HepG2 (cell line): ENCODE data around the gene SDK2. TPM values are rescaled to one million over a fixed set of nuclear protein-coding genes. Genes with fewer than 3 reads are reported as not detected.

Source experiments
- ATAC-seq: fragments of 200-7000 bp; cut with Tn5 transposase; 3 replicates; pipeline ENCODE4 v1.9.1; 2020; ENCODE audit warnings: mild to moderate bottlenecking, moderate library complexity
- BruUV-seq: library from RNA; stranded (reverse); fragments of 400-500 nt; replicated peaks from 2 replicates; lab custom pipeline; 2021; lab: Mats Ljungman, UMichigan
- CTCF ChIA-PET: fragments of 300-600 bp; formaldehyde crosslinking; extraction: SDS; loops from one replicate; lab custom pipeline; 2021; ENCODE audit warnings: low total read pairs, inconsistent platforms, low intra/inter-chr PET ratio; lab: Yijun Ruan, JAX
- POLR2A ChIA-PET: fragments of 350-600 bp; sonication (Branson Sonifier 250); formaldehyde crosslinking; loops from one replicate; lab custom pipeline; 2020; ENCODE audit warnings: antibody characterized with exemption, inconsistent platforms; lab: Yijun Ruan, JAX
- DNase-seq: peaks from one replicate; pipeline ENCODE4 v3.0.0-alpha.2; 2015; ENCODE audit warnings: low spot score
- FAIRE-seq: peaks from 3 replicates; lab custom pipeline; 2011; peaks lifted over from hg19 to GRCh38; lab: Jason Lieb, UNC
- H2AFZ ChIP-seq: one replicate; pipeline ENCODE4 v1.6.1; 2011; ENCODE audit warnings: low read length, inconsistent platforms
- H3K27ac ChIP-seq: fragments of 300-600 bp; 3 replicates; pipeline ENCODE4 v1.8.0; 2011; ENCODE audit warnings: mixed run types, mild to moderate bottlenecking, mixed read lengths, low read length, inconsistent platforms; ENCODE audit not compliant: insufficient read depth; ENCODE audit errors: extremely low read length
- H3K27me3 ChIP-seq, 2 experiments: fragments of 200-600 bp in 1 of 2; 2 replicates in 1 of 2; 3 replicates in 1 of 2; pipeline versions ENCODE4 v1.6.0 to v1.8.0; 2011; ENCODE audit warnings: low read length in 2 of 2, mild to moderate bottlenecking in 2 of 2, moderate library complexity in 2 of 2, inconsistent platforms in 1 of 2; ENCODE audit not compliant: insufficient read depth in 2 of 2, control insufficient read depth in 1 of 2
- H3K36me3 ChIP-seq, 2 experiments: fragments of 200-600 bp in 1 of 2; replicated peaks in 1 of 2; 2 replicates in 1 of 2; 3 replicates in 1 of 2; pipeline versions ENCODE4 v1.5.1 to v1.8.0; 2011; ENCODE audit warnings: low read length in 2 of 2, inconsistent platforms in 1 of 2; ENCODE audit not compliant: insufficient read depth in 2 of 2, control insufficient read depth in 1 of 2
- H3K4me1 ChIP-seq: 2 replicates; pipeline ENCODE4 v1.5.1; 2012; ENCODE audit warnings: low read length, inconsistent platforms; ENCODE audit not compliant: insufficient read depth
- H3K4me2 ChIP-seq: 2 replicates; pipeline ENCODE4 v1.6.0; 2011; ENCODE audit warnings: low read depth, low read length, inconsistent platforms
- H3K4me3 ChIP-seq, 3 experiments: fragments of 200-600 bp in 1 of 3; sonication (generic), shearing (Covaris generic) in 1 of 3; replicated peaks in 1 of 3; 2 replicates each; pipeline ENCODE4 v1.5.1; 2011 to 2016; ENCODE audit warnings: low read length in 3 of 3, inconsistent platforms in 2 of 3, low read depth in 2 of 3, mild to moderate bottlenecking in 2 of 3, control low read depth in 1 of 3, mixed read lengths in 1 of 3; ENCODE audit not compliant: insufficient read depth in 1 of 3
- H3K79me2 ChIP-seq: one replicate; pipeline ENCODE4 v1.6.1; 2011; ENCODE audit warnings: low read length, inconsistent platforms; ENCODE audit not compliant: insufficient read depth
- H3K9ac ChIP-seq: 2 replicates; pipeline ENCODE4 v1.6.0; 2011; ENCODE audit warnings: mild to moderate bottlenecking, low read depth, low read length, inconsistent platforms; ENCODE audit not compliant: insufficient read depth
- H3K9me3 ChIP-seq: 2 replicates; pipeline ENCODE4 v1.5.1; 2012; ENCODE audit warnings: mild to moderate bottlenecking, low read length
- H4K20me1 ChIP-seq: 2 replicates; pipeline ENCODE4 v1.6.0; 2011; ENCODE audit warnings: inconsistent platforms, mild to moderate bottlenecking, low read length, moderate library complexity; ENCODE audit not compliant: insufficient read depth
- ARNTL ChIP-seq: sonication (generic); formaldehyde crosslinking; IDR thresholded peaks from 2 replicates; pipeline ENCODE4 v1.4.0; 2020; ENCODE audit warnings: mild to moderate bottlenecking, missing genetic modification reagents
- BORCS8-MEF2B ChIP-seq: sonication (generic); formaldehyde crosslinking; IDR thresholded peaks from 2 replicates; pipeline ENCODE4 v1.8.0; 2022; ENCODE audit warnings: mild to moderate bottlenecking, missing genetic modification reagents
- EEA1 ChIP-seq: sonication (generic); formaldehyde crosslinking; IDR thresholded peaks from 2 replicates; pipeline ENCODE4 v1.5.1; 2020; ENCODE audit warnings: mild to moderate bottlenecking, missing genetic modification reagents, borderline replicate concordance
- GABPB1 ChIP-seq: IDR thresholded peaks from 2 replicates; pipeline ENCODE4 v1.6.1; 2016; ENCODE audit warnings: mild to moderate bottlenecking, missing genetic modification reagents, moderate library complexity, missing compliant biosample characterization
- MYNN ChIP-seq: sonication (generic); formaldehyde crosslinking; IDR thresholded peaks from 2 replicates; pipeline ENCODE4 v1.4.0; 2020; ENCODE audit warnings: mild to moderate bottlenecking, low read depth, missing genetic modification reagents
- NCOA5 ChIP-seq: sonication (generic); formaldehyde crosslinking; IDR thresholded peaks from 2 replicates; pipeline ENCODE4 v1.4.0; 2020; ENCODE audit warnings: missing genetic modification reagents
- POLR2A ChIP-seq, 2 experiments: IDR thresholded peaks; 2 replicates each; pipeline ENCODE4 v1.6.1; 2011; ENCODE audit warnings: low read depth in 2 of 2, low read length in 2 of 2, mild to moderate bottlenecking in 1 of 2, moderate library complexity in 1 of 2; ENCODE audit not compliant: insufficient read depth in 1 of 2
- PTBP1 ChIP-seq: fragments of 200-400 bp; formaldehyde crosslinking; IDR thresholded peaks from 2 replicates; pipeline ENCODE4 v1.6.1; 2018; ENCODE audit warnings: low read length, low read depth; ENCODE audit not compliant: poor library complexity, severe bottlenecking
- SIX1 ChIP-seq: sonication (generic); formaldehyde crosslinking; IDR thresholded peaks from 2 replicates; pipeline ENCODE4 v1.4.0; 2020; ENCODE audit warnings: missing genetic modification reagents, borderline replicate concordance
- SRY ChIP-seq: sonication (generic); formaldehyde crosslinking; IDR thresholded peaks from 2 replicates; pipeline ENCODE4 v1.8.0; 2022; ENCODE audit warnings: mild to moderate bottlenecking, missing genetic modification reagents
- ZBTB14 ChIP-seq: sonication (generic); formaldehyde crosslinking; IDR thresholded peaks from 2 replicates; pipeline ENCODE4 v1.4.0; 2020; ENCODE audit warnings: missing genetic modification reagents
- ZFYVE20 ChIP-seq: sonication (generic); formaldehyde crosslinking; IDR thresholded peaks from 2 replicates; pipeline ENCODE4 v1.8.0; 2023; ENCODE audit warnings: low read depth, mild to moderate bottlenecking, moderate library complexity, missing genetic modification reagents, borderline replicate concordance
- ZNF510 ChIP-seq: sonication (generic); formaldehyde crosslinking; IDR thresholded peaks from 2 replicates; pipeline ENCODE4 v1.4.0; 2020; ENCODE audit warnings: low read depth, mild to moderate bottlenecking, missing genetic modification reagents
- ZNF546 ChIP-seq: sonication (generic); formaldehyde crosslinking; conservative IDR thresholded peaks from 2 replicates; pipeline ENCODE4 v1.8.1; 2023; ENCODE audit warnings: mild to moderate bottlenecking, missing genetic modification reagents
- ZNF567 ChIP-seq: sonication (generic); formaldehyde crosslinking; IDR thresholded peaks from 2 replicates; pipeline ENCODE4 v1.8.1; 2023; ENCODE audit warnings: mild to moderate bottlenecking, missing genetic modification reagents, borderline replicate concordance
- ZNF672 ChIP-seq: sonication (generic); formaldehyde crosslinking; IDR thresholded peaks from 2 replicates; pipeline ENCODE4 v1.8.1; 2022; ENCODE audit warnings: missing genetic modification reagents
- WGBS: methylation state at CpG from one replicate; pipeline ENCODE4 v1.1.6; 2017; ENCODE audit warnings: low lambda C conversion rate; 5-methylcytosine and 5-hydroxymethylcytosine counted together
- in situ Hi-C: cut with HindIII; loops from 2 replicates; pipeline ENCODE4 v1.10.0; 2017; ENCODE audit warnings: low pct_unique_long_range_greater_than_20kb; ENCODE audit not compliant: extremely low pct_ligation_motif_present
- intact Hi-C: fragments of 100-400 bp; cut with micrococcal nuclease; formaldehyde crosslinking; loops from one replicate; pipeline ENCODE4 v1.10.0; 2022; ENCODE audit not compliant: unreplicated experiment
- polyA plus RNA-seq, 8 experiments: library from polyadenylated mRNA; depleted of rRNA in 3 of 8; stranded (reverse) in 7 of 8; unstranded in 1 of 8; fragments of >200 nt; fragmentation: Illumina TruSeq in 4 of 8; extraction: Trizol in 4 of 8; gene quantifications; 2 replicates each; pipeline versions ENCODE4 v1.2.1 to v1.2.3, GENCODE V29; 2011 to 2016; ENCODE audit warnings: low read depth in 4 of 8, missing spikeins in 1 of 8, mixed read lengths in 1 of 8; ENCODE audit not compliant: insufficient read depth in 1 of 8
- total RNA-seq, 5 experiments: library from RNA; depleted of rRNA; stranded (reverse); fragments of >200 nt; fragmentation: Illumina TruSeq; extraction: Trizol; gene quantifications; 2 replicates each; pipeline ENCODE4 v1.2.3, GENCODE V29; 2016; ENCODE audit warnings: low read depth in 1 of 5
- TF ChIP-seq, protein P1 (sequence below): sonication (generic); formaldehyde crosslinking; conservative IDR thresholded peaks from 2 replicates; pipeline ENCODE4 v1.8.0; 2022; ENCODE audit warnings: low read depth, missing genetic modification reagents

Gene SDK2
- total and polyA plus RNA-seq, 2 of the 13 experiments (the other 11 are each of a cell fraction or from before 2014, with no cell fraction given) = not detected

DNA sequence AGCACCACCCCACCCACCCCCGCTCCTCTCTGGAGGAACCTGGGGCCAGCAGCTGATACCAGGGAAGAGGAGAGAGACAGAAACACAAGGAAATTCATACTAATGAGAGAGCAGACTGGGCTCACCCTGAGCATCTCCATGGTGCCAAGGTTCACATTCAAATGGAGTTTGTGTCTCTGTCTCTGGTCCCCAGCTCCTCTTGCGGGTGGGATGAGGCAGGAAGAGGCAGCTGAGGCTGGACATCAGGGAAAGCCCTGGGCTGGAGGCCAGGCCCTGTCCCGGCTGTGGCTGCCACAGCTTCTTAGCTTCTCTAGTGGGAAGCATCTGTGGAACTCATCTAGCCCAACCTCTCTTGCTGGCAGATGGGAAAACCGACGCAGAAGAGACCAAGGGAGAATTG, 121.5 kb downstream of the SDK2 start:
- H2AFZ ChIP-seq = no peak overlapping the region
- H3K79me2 ChIP-seq = no peaks in the 10 kb centered on the region
- no peaks in the 10 kb centered on the region for H3K36me3 ChIP-seq
- no TSS peak for BruUV-seq
- H3K9me3 ChIP-seq = no peaks in the 10 kb centered on the region
- DNase-seq (no peak), FAIRE-seq (no peak), ATAC-seq (no peak)
- H3K27me3 ChIP-seq = peaks cover 9 to 92% of the 10 kb centered on the region in 2 experiments; a peak in 4 of 5 replicates
- H3K27ac ChIP-seq = no peak overlapping the region
- H3K4me2 ChIP-seq = no peak overlapping the region
- in situ Hi-C loops (no loop called here), intact Hi-C loops (no loop called here)
- no peaks in the 10 kb centered on the region for H3K4me1 ChIP-seq
- no peak overlapping the region for H3K9ac ChIP-seq
- ChIA-PET CTCF (no interaction called here), POLR2A (no interaction called here)
- 0% methylated on average over 4 of the region's 5 CpGs for WGBS
- no peak overlapping the region for H3K4me3 ChIP-seq
- TF ChIP-seq GABPB1 (CRISPR knock-in tag) (no peak), SRY (CRISPR knock-in tag) (no peak), ZNF567 (CRISPR knock-in tag) (no peak), ZNF672 (no peak), EEA1 (no peak), ZNF546 (CRISPR knock-in tag) (no peak), SIX1 (CRISPR knock-in tag) (no peak), PTBP1 (no peak), ZFYVE20 (no peak), NCOA5 (CRISPR knock-in tag) (no peak), MYNN (CRISPR knock-in tag) (no peak), ARNTL (CRISPR knock-in tag) (no peak), POLR2A (IDR thresholded peaks at IDR 0.05; ENCODE audit: insufficient read depth in 1 of 2, low read depth in 2 of 2, low read length in 2 of 2) (no peak), BORCS8-MEF2B (no peak), ZNF510 (CRISPR knock-in tag) (no peak), ZBTB14 (CRISPR knock-in tag) (no peak)
- TF ChIP-seq, protein P1, sequence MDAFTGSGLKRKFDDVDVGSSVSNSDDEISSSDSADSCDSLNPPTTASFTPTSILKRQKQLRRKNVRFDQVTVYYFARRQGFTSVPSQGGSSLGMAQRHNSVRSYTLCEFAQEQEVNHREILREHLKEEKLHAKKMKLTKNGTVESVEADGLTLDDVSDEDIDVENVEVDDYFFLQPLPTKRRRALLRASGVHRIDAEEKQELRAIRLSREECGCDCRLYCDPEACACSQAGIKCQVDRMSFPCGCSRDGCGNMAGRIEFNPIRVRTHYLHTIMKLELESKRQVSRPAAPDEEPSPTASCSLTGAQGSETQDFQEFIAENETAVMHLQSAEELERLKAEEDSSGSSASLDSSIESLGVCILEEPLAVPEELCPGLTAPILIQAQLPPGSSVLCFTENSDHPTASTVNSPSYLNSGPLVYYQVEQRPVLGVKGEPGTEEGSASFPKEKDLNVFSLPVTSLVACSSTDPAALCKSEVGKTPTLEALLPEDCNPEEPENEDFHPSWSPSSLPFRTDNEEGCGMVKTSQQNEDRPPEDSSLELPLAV (CRISPR knock-in tag) = no peak
- no peaks in the 10 kb centered on the region; the same call in 1 of the 2 replicates for H4K20me1 ChIP-seq
